Measurements from ENCODE around the gene TANGO6.

Gene TANGO6

GRCh38 chr16:68866933-68867332 lies 23.6 kb downstream of the TANGO6 start:
- DNase-seq (ENCODE audit: low read depth): no peak

- DNase-seq (ENCODE audit: low read depth): no peak
Measured at GRCh38 chr16:68869492-68870088, 26.3 kb downstream of the TANGO6 start.

- DNase-seq (ENCODE audit: low read depth): no peak
Measured at GRCh38 chr16:68873635-68874471, 30.5 kb downstream of the TANGO6 start.

GRCh38 chr16:68875871-68876270 lies 32.5 kb downstream of the TANGO6 start:
- no peak for DNase-seq (ENCODE audit: low read depth)

- DNase-seq (ENCODE audit: low read depth): no peak
Measured at GRCh38 chr16:68883685-68884084, 40.4 kb downstream of the TANGO6 start.

- DNase-seq (ENCODE audit: low read depth): no peak
Measured at GRCh38 chr16:68884401-68884800, 41.1 kb downstream of the TANGO6 start.

- no peak for DNase-seq (ENCODE audit: low read depth)
Measured at GRCh38 chr16:68884861-68885720, 41.8 kb downstream of the TANGO6 start.

GRCh38 chr16:68887107-68887506 lies 43.8 kb downstream of the TANGO6 start:
- DNase-seq (ENCODE audit: low read depth): no peak

GRCh38 chr16:68889508-68890150 lies 46.3 kb downstream of the TANGO6 start:
- DNase-seq (ENCODE audit: low read depth): peak; percentile 45

GRCh38 chr16:68892214-68892613 lies 48.9 kb downstream of the TANGO6 start:
- no peak for DNase-seq (ENCODE audit: low read depth)

GRCh38 chr16:68892898-68893297 lies 49.6 kb downstream of the TANGO6 start:
- DNase-seq (ENCODE audit: low read depth): no peak

GRCh38 chr16:68893710-68894705 lies 50.7 kb downstream of the TANGO6 start:
- DNase-seq (ENCODE audit: low read depth): peak; percentile 42

GRCh38 chr16:68894714-68895113 lies 51.4 kb downstream of the TANGO6 start:
- no peak for DNase-seq (ENCODE audit: low read depth)

- DNase-seq (ENCODE audit: low read depth): no peak
Measured at GRCh38 chr16:68898026-68898425, 54.7 kb downstream of the TANGO6 start.

- DNase-seq (ENCODE audit: low read depth): no peak
Measured at GRCh38 chr16:68900009-68900408, 56.7 kb downstream of the TANGO6 start.

- peak; percentile 64 for DNase-seq (ENCODE audit: low read depth)
Measured at GRCh38 chr16:68902003-68902968, 59.0 kb downstream of the TANGO6 start.

GRCh38 chr16:68902969-68903345 lies 59.6 kb downstream of the TANGO6 start:
- no peak for DNase-seq (ENCODE audit: low read depth)

- DNase-seq (ENCODE audit: low read depth): no peak
Measured at GRCh38 chr16:68907297-68907696, 64.0 kb downstream of the TANGO6 start.

- DNase-seq (ENCODE audit: low read depth): peak; percentile 36
Measured at GRCh38 chr16:68907781-68908181, 64.5 kb downstream of the TANGO6 start.

Measured in iris pigment epithelial cell (primary cell).